ENCODE results near the gene C2CD3. TPM values are rescaled to one million over a fixed set of nuclear protein-coding genes. Genes with fewer than 3 reads are reported as not detected.

C2CD3 gene
- total and polyA plus RNA-seq, 2 donors (not counting 1 experiment from before 2014, with no cell fraction given) = 5.8 to 8.3 TPM

- Histone ChIP-seq H3K4me3 (replicated peaks in 1 of 4; ENCODE audit: control extremely low read depth in 1 of 4, insufficient read depth in 1 of 4, low read depth in 3 of 4, low read length in 4 of 4) (no peak overlapping the region), H3K36me3 (ENCODE audit: control insufficient read depth, insufficient read depth, low read length) (no peaks in the 10 kb centered on the region), H3K4me1 (ENCODE audit: control insufficient read depth, extremely low read depth, insufficient read depth, low read length) (no peaks in the 10 kb centered on the region), H3K4me2 (ENCODE audit: extremely low read depth, insufficient read depth, low read length) (no peak overlapping the region), H3K9ac (ENCODE audit: insufficient read depth, low read length) (no peak overlapping the region), H3K27me3 (ENCODE audit: control insufficient read depth, insufficient read depth, low read length) (no peaks in the 10 kb centered on the region), H4K20me1 (ENCODE audit: control insufficient read depth, extremely low read depth, insufficient read depth, low read length) (no peaks in the 10 kb centered on the region), H3K9me3 (ENCODE audit: control insufficient read depth, insufficient read depth, low read depth, low read length) (no peaks in the 10 kb centered on the region), H3K27ac (ENCODE audit: insufficient read depth, low read length) (no peak overlapping the region), H2AFZ (ENCODE audit: low read length) (no peak overlapping the region), H3K79me2 (ENCODE audit: control insufficient read depth, insufficient read depth, low read length) (no peaks in the 10 kb centered on the region)
- DNase-seq (ENCODE audit: low read depth in 2 of 2) = no peak
- TF ChIP-seq CTCF (conservative IDR thresholded peaks at IDR 0.05 in 1 of 2, IDR thresholded peaks at IDR 0.05 in 1 of 2; ENCODE audit: low read depth in 1 of 2, low read length in 2 of 2) = no peak
- no peak for TF ChIP-seq EZH2 (IDR thresholded peaks at IDR 0.05; ENCODE audit: low read length, missing control alignments)
These were observed 164.9 kb downstream of the C2CD3 start for GRCh38 chr11:74005721-74006517.

GRCh38 chr11:74004759-74005615 is 165.8 kb downstream of the C2CD3 start:
- H3K9me3 ChIP-seq (ENCODE audit: control insufficient read depth, insufficient read depth, low read depth, low read length) = no peaks in the 10 kb centered on the region
- H3K4me1 ChIP-seq (ENCODE audit: control insufficient read depth, extremely low read depth, insufficient read depth, low read length) = no peaks in the 10 kb centered on the region
- H2AFZ ChIP-seq (ENCODE audit: low read length) = no peak overlapping the region
- H3K4me2 ChIP-seq (ENCODE audit: extremely low read depth, insufficient read depth, low read length) = no peak overlapping the region
- no peak overlapping the region for H3K9ac ChIP-seq (ENCODE audit: insufficient read depth, low read length)
- no peak overlapping the region for H3K27ac ChIP-seq (ENCODE audit: insufficient read depth, low read length)
- H4K20me1 ChIP-seq (ENCODE audit: control insufficient read depth, extremely low read depth, insufficient read depth, low read length) = no peaks in the 10 kb centered on the region
- H3K27me3 ChIP-seq (ENCODE audit: control insufficient read depth, insufficient read depth, low read length) = no peaks in the 10 kb centered on the region
- no peak for TF ChIP-seq CTCF (conservative IDR thresholded peaks at IDR 0.05 in 1 of 2, IDR thresholded peaks at IDR 0.05 in 1 of 2; ENCODE audit: low read depth in 1 of 2, low read length in 2 of 2)
- no peak for TF ChIP-seq EZH2 (IDR thresholded peaks at IDR 0.05; ENCODE audit: low read length, missing control alignments)
- no peak overlapping the region for H3K4me3 ChIP-seq (replicated peaks in 1 of 4; ENCODE audit: control extremely low read depth in 1 of 4, insufficient read depth in 1 of 4, low read depth in 3 of 4, low read length in 4 of 4)
- H3K36me3 ChIP-seq (ENCODE audit: control insufficient read depth, insufficient read depth, low read length) = no peaks in the 10 kb centered on the region
- DNase-seq (ENCODE audit: low read depth in 2 of 2) = no peak
- H3K79me2 ChIP-seq (ENCODE audit: control insufficient read depth, insufficient read depth, low read length) = no peaks in the 10 kb centered on the region

DNA sequence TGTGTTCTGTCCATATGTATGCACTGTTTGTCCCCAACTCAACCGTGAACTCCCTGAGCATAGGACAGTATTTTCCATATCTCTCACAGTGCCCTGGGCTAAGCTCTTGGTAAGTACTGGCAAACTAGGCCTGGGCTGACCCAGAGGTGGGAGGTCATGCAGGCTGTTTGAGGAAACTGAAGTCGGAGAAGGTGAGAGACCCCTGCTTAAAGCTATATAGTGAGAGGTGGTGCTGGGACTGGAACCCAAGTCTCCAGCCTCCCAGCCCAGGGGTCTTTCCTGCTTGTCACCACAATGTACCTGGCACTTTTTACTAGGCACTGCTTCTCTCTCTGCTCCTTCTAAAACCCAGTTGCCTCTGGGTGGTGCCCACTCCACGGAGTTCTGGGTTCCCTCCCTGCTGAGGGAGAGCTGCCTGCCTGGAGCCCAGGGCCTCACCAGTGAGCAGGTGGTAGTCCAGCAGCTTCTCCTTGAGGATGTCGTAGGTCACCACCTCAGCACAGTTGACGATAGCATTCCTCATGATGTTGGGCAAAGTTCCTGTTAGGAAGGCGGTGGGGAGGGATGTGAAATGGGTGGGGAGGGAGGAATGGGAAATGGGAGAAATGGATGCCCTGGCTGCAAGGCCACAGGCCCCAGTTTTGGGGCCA is 166.6 kb downstream of the C2CD3 start:
- no peaks in the 10 kb centered on the region for H3K9me3 ChIP-seq (ENCODE audit: control insufficient read depth, insufficient read depth, low read depth, low read length)

More for the DNA sequence above, 166.6 kb downstream of the C2CD3 start:
- Histone ChIP-seq H2AFZ (ENCODE audit: low read length) (no peak overlapping the region), H3K27ac (ENCODE audit: insufficient read depth, low read length) (no peak overlapping the region), H3K4me3 (replicated peaks in 1 of 4; ENCODE audit: control extremely low read depth in 1 of 4, insufficient read depth in 1 of 4, low read depth in 3 of 4, low read length in 4 of 4) (no peak overlapping the region), H3K4me1 (ENCODE audit: control insufficient read depth, extremely low read depth, insufficient read depth, low read length) (no peaks in the 10 kb centered on the region), H3K9ac (ENCODE audit: insufficient read depth, low read length) (no peak overlapping the region), H3K36me3 (ENCODE audit: control insufficient read depth, insufficient read depth, low read length) (no peaks in the 10 kb centered on the region), H4K20me1 (ENCODE audit: control insufficient read depth, extremely low read depth, insufficient read depth, low read length) (no peaks in the 10 kb centered on the region), H3K27me3 (ENCODE audit: control insufficient read depth, insufficient read depth, low read length) (no peaks in the 10 kb centered on the region), H3K79me2 (ENCODE audit: control insufficient read depth, insufficient read depth, low read length) (no peaks in the 10 kb centered on the region), H3K4me2 (ENCODE audit: extremely low read depth, insufficient read depth, low read length) (no peak overlapping the region)
- TF ChIP-seq CTCF (conservative IDR thresholded peaks at IDR 0.05 in 1 of 2, IDR thresholded peaks at IDR 0.05 in 1 of 2; ENCODE audit: low read depth in 1 of 2, low read length in 2 of 2) = no peak
- TF ChIP-seq EZH2 (IDR thresholded peaks at IDR 0.05; ENCODE audit: low read length, missing control alignments) = no peak
- DNase-seq (ENCODE audit: low read depth in 2 of 2) = no peak
